Liver (tissue), 3 donors: Measurements from ENCODE around the gene ZNF440.

Experiments
- GABPA ChIP-seq, 2 donors: IDR thresholded peaks in 1 of 2; conservative IDR thresholded peaks in 1 of 2; 2 replicates each; pipeline ENCODE4 v1.6.1; 2016; ENCODE audit warnings: antibody characterized with exemption in 2 of 2, mild to moderate bottlenecking in 1 of 2, moderate library complexity in 1 of 2
- RAD21 ChIP-seq, 2 donors: IDR thresholded peaks; 2 replicates each; pipeline ENCODE4 v1.6.1; 2016; ENCODE audit warnings: antibody characterized with exemption in 2 of 2, mild to moderate bottlenecking in 2 of 2
- SP1 ChIP-seq: IDR thresholded peaks from 2 replicates; pipeline ENCODE4 v1.6.1; 2018; ENCODE audit warnings: antibody characterized with exemption, mild to moderate bottlenecking
- TAF1 ChIP-seq: conservative IDR thresholded peaks from 2 replicates; pipeline ENCODE4 v1.6.1; 2016; ENCODE audit warnings: antibody characterized with exemption, mild to moderate bottlenecking
- TF ChIP-seq, protein P1 (sequence below): fragments of 150-350 bp; IDR thresholded peaks from 2 replicates; pipeline ENCODE4 v1.5.1; 2017; ENCODE audit warnings: improper control_type of control experiment, low read depth, low read length; ENCODE audit not compliant: missing input control
- TF ChIP-seq, protein P2 (sequence below): IDR thresholded peaks from 2 replicates; pipeline ENCODE4 v1.6.1; 2016; ENCODE audit warnings: antibody characterized with exemption
- TF ChIP-seq, protein P3 (sequence below): IDR thresholded peaks from 2 replicates; pipeline ENCODE4 v1.6.1; 2016; ENCODE audit warnings: antibody characterized with exemption, mild to moderate bottlenecking
- donor health status: healthy.
- donor health status: healthy.

DNA sequence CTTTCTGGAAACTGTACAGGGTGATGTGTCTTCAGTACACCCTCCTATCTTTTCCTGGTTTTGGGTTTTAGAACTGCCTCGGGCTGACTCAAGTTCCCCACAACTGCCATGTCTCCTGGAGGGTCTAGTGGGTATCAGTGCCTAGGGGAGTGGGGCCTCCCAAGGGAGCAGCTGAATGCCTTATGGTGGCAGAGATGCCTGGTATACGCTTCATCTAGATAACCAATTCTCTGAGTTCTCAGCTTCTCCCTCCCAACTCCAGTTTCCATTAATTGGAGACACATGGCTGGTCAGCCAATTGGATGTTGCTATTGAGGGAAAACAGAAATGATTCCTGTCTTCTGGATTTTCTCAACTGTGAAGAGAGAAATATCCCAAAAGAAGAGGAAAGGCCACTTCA is 47.2 kb downstream of the ZNF440 start:
- TF ChIP-seq, protein P1, sequence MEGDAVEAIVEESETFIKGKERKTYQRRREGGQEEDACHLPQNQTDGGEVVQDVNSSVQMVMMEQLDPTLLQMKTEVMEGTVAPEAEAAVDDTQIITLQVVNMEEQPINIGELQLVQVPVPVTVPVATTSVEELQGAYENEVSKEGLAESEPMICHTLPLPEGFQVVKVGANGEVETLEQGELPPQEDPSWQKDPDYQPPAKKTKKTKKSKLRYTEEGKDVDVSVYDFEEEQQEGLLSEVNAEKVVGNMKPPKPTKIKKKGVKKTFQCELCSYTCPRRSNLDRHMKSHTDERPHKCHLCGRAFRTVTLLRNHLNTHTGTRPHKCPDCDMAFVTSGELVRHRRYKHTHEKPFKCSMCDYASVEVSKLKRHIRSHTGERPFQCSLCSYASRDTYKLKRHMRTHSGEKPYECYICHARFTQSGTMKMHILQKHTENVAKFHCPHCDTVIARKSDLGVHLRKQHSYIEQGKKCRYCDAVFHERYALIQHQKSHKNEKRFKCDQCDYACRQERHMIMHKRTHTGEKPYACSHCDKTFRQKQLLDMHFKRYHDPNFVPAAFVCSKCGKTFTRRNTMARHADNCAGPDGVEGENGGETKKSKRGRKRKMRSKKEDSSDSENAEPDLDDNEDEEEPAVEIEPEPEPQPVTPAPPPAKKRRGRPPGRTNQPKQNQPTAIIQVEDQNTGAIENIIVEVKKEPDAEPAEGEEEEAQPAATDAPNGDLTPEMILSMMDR = no peak
- TF ChIP-seq, protein P2, sequence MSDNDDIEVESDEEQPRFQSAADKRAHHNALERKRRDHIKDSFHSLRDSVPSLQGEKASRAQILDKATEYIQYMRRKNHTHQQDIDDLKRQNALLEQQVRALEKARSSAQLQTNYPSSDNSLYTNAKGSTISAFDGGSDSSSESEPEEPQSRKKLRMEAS = no peak
- TF ChIP-seq SP1 = no peak
- no peak for TF ChIP-seq TAF1
- no peak for TF ChIP-seq GABPA (IDR thresholded peaks at IDR 0.05 in 1 of 2, conservative IDR thresholded peaks at IDR 0.05 in 1 of 2)
- TF ChIP-seq, protein P3, sequence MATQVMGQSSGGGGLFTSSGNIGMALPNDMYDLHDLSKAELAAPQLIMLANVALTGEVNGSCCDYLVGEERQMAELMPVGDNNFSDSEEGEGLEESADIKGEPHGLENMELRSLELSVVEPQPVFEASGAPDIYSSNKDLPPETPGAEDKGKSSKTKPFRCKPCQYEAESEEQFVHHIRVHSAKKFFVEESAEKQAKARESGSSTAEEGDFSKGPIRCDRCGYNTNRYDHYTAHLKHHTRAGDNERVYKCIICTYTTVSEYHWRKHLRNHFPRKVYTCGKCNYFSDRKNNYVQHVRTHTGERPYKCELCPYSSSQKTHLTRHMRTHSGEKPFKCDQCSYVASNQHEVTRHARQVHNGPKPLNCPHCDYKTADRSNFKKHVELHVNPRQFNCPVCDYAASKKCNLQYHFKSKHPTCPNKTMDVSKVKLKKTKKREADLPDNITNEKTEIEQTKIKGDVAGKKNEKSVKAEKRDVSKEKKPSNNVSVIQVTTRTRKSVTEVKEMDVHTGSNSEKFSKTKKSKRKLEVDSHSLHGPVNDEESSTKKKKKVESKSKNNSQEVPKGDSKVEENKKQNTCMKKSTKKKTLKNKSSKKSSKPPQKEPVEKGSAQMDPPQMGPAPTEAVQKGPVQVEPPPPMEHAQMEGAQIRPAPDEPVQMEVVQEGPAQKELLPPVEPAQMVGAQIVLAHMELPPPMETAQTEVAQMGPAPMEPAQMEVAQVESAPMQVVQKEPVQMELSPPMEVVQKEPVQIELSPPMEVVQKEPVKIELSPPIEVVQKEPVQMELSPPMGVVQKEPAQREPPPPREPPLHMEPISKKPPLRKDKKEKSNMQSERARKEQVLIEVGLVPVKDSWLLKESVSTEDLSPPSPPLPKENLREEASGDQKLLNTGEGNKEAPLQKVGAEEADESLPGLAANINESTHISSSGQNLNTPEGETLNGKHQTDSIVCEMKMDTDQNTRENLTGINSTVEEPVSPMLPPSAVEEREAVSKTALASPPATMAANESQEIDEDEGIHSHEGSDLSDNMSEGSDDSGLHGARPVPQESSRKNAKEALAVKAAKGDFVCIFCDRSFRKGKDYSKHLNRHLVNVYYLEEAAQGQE = no peak
- TF ChIP-seq RAD21 (IDR thresholded peaks at IDR 0.05) = no peak
